ENCODE results near the gene USP32.

The USP32 gene

GRCh38 chr17:60165971-60166370, 226.0 kb downstream of the USP32 start:
- DNase-seq (ENCODE audit: low read depth), result no peak
- H3K4me3 ChIP-seq (ENCODE audit: control insufficient read depth, low read depth, low read length), result no peak overlapping the region
- no peak for TF ChIP-seq CTCF (conservative IDR thresholded peaks at IDR 0.05; ENCODE audit: control insufficient read depth, insufficient read depth, low read depth, low read length)

- TF ChIP-seq CTCF (conservative IDR thresholded peaks at IDR 0.05; ENCODE audit: control insufficient read depth, insufficient read depth, low read depth, low read length), result no peak
- H3K4me3 ChIP-seq (ENCODE audit: control insufficient read depth, low read depth, low read length), result no peak overlapping the region
- no peak for DNase-seq (ENCODE audit: low read depth)
These were observed 226.7 kb downstream of the USP32 start for GRCh38 chr17:60165223-60165622.

DNA sequence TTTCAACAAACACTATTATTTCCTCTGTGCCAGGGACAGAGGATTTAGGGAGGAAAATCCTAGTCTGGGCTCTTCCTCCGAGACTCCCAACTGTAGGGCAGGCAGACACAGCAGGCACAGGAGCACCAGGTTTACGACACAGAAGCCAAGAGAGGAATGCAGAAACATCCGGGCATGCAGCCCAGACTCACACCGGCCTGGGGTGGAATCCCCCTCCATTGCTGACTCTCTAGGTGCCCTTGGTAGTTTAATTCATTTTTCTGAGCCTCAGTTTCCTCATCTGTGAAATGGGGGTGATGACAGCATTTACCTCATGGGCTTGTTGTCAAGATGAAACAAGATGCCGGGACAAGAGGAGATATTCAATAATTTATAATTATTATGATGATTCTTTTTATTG, 227.2 kb downstream of the USP32 start:
- TF ChIP-seq CTCF (conservative IDR thresholded peaks at IDR 0.05; ENCODE audit: control insufficient read depth, insufficient read depth, low read depth, low read length), result no peak
- no peak for DNase-seq (ENCODE audit: low read depth)
- H3K4me3 ChIP-seq (ENCODE audit: control insufficient read depth, low read depth, low read length), result no peak overlapping the region

GRCh38 chr17:60164164-60164563, 227.8 kb downstream of the USP32 start:
- no peak overlapping the region for H3K4me3 ChIP-seq (ENCODE audit: control insufficient read depth, low read depth, low read length)
- no peak for DNase-seq (ENCODE audit: low read depth)
- TF ChIP-seq CTCF (conservative IDR thresholded peaks at IDR 0.05; ENCODE audit: control insufficient read depth, insufficient read depth, low read depth, low read length), result no peak

DNA sequence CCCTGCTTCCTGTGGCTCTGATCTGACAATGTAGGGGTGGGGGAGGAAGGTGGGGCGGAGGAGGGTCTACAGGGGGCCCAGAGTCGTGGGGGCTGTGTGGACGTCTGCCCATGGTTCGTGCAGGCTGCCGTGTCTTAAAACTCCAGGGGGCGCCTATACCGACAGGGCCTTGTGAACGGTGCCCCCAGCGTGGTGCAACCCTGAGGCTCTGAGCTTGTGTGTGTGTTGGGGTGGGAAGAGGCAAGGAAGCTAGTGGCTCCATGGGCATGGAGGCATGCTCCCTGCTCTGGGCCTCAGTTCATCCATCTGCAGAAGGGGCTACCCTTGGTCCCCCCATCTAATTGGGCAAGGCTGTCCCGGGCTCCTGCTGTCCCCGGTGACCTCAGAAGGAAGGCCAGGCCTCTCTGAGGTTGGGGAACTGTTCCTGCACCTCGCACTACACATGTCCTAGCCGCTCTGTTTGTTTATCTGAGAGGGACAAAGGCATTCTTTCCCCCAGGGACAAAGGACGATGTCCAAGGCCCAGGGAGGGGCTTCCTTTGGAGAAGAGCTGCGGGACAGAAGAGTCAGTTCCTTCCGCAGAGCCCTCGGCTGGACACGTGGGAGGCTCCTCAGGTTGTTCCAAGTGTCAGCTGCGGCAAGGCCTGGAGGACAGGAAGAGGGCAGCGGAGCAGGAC, 228.7 kb downstream of the USP32 start:
- DNase-seq (ENCODE audit: low read depth), result no peak
- H3K4me3 ChIP-seq (ENCODE audit: control insufficient read depth, low read depth, low read length), result no peak overlapping the region
- TF ChIP-seq CTCF (conservative IDR thresholded peaks at IDR 0.05; ENCODE audit: control insufficient read depth, insufficient read depth, low read depth, low read length), result no peak

DNA sequence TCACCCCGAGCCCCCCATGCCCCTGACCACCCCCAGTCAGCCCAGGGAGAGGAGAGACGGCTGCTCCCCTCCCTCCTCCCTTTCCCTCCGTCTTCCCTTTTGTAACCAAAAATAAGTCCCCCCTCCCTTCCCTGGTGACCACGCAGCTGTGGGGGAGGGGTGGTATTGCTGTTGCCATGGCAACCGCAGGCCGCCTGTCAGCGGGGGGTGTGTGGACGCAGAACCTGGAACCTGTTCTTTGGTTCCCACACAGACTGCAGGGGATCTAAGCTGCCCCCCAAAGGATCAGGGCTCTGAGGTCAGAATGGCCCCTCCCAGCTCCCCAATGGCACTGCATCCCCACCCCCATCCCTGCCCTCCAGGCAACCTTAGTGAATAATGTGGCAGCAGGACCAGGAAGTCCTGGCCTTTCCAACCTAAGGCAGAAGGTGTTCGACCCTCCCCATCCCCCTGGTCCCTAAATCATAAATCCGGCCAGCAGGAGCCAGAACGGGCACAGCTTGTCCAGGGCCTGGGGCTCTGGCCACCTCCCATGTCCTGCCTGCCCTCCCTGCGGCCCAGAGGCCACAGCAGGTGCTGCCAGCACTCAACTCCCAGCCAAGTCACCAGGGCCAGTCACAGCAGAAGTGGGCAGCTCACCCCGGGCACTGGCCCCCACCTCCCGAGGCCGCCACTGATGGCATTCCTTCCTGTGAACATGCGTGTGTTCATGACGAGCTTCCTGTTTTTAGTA, 230.2 kb downstream of the USP32 start:
- no peak overlapping the region for H3K4me3 ChIP-seq (ENCODE audit: control insufficient read depth, low read depth, low read length)
- DNase-seq (ENCODE audit: low read depth), result no peak
- TF ChIP-seq CTCF (conservative IDR thresholded peaks at IDR 0.05; ENCODE audit: control insufficient read depth, insufficient read depth, low read depth, low read length), result no peak
